Measurements from ENCODE around the gene AAK1.

DNA sequence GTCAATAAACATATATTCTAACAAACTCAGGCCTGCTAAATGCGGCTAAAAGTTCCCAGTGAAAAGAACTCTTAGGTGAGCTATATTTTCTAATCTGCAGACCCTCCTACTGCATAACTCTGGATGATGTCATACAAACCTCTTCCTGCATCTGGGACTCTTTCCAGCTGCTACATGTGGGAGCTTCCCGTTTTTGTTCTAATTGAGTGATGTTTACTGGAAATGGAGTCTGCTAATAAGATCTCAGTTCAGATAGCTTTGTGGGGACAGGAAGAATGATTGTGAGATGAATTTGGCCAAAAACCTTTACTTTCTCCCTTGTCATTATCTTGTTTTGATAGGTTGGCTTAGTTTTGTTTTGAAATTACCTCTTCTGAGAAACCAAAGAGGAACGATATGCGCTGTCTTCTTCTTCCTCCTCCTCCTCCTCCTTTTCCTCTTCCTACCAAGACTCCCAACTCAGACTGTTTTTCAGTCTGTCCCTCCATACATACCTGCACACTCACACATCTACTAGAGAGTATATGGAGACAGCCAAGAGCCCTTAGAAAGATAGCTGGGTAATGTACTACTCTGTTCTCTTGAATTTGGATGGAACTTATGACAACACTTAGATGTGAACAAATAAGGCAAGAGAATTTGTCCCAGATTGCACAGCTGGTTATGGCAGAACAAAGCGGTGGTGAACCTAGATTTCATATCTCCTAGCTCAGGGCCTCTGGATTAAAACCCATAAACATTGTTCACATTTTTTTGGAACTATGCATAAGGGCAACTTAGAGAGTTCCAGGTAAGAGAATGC is 39.8 kb upstream of the AAK1 start:
- no peak for TF ChIP-seq CTCF (IDR thresholded peaks at IDR 0.05)
- no peak for TF ChIP-seq EZH2 (IDR thresholded peaks at IDR 0.05)
- no peak for TF ChIP-seq EZH2phosphoT487 (IDR thresholded peaks at IDR 0.05)

Measured in neural progenitor cell (in vitro differentiated cells).